AG04450 (cell line): Measurements from ENCODE around the gene SYPL1. TPM values are rescaled to one million over a fixed set of nuclear protein-coding genes. Genes with fewer than 3 reads are reported as not detected.
"Not testable (repeated sequence)": the region's sequence is repeated elsewhere in the genome, so short reads cannot be mapped to it uniquely, and the experiment has no call there.

Experiments
- CTCF ChIA-PET: fragments of 300-600, 350-600 bp; formaldehyde crosslinking; extraction: SDS; loops from one replicate; lab custom pipeline; 2022; ENCODE audit warnings: antibody characterized with exemption, inconsistent platforms; lab: Charles Lee
- POLR2A ChIA-PET: fragments of 350-600 bp; formaldehyde crosslinking; extraction: SDS; loops from one replicate; lab custom pipeline; 2021; ENCODE audit warnings: antibody characterized with exemption, inconsistent platforms; lab: Yijun Ruan, JAX
- DNase-seq: peaks from one replicate; pipeline ENCODE4 v3.0.0-alpha.2; 2011; ENCODE audit warnings: low read depth, low spot score
- H3K27ac ChIP-seq: one replicate; pipeline ENCODE4 v1.5.1; 2012; ENCODE audit warnings: low read depth, low read length, control low read depth
- H3K27me3 ChIP-seq: one replicate; pipeline ENCODE4 v1.6.0; 2012; ENCODE audit warnings: low read length; ENCODE audit not compliant: control insufficient read depth, insufficient read depth
- H3K4me3 ChIP-seq: 2 replicates; pipeline ENCODE4 v1.5.1; 2011; ENCODE audit warnings: mild to moderate bottlenecking, low read depth, low read length, control low read depth
- H3K9me3 ChIP-seq: 2 replicates; pipeline ENCODE4 v1.5.1; 2012; ENCODE audit warnings: low read length; ENCODE audit not compliant: control insufficient read depth, insufficient read depth
- polyA plus RNA-seq: library from polyadenylated mRNA; depleted of rRNA; stranded (reverse); fragments of >200 nt; gene quantifications from 2 replicates; pipeline ENCODE4 v1.2.3, GENCODE V29; 2011
- TF ChIP-seq, protein P1 (sequence below): IDR thresholded peaks from 2 replicates; pipeline ENCODE4 v1.5.1; 2011; ENCODE audit warnings: low read depth, low read length, control low read depth, inconsistent platforms

SYPL1 gene
- polyA plus RNA-seq, 1 experiment, result 84.7 TPM

DNA sequence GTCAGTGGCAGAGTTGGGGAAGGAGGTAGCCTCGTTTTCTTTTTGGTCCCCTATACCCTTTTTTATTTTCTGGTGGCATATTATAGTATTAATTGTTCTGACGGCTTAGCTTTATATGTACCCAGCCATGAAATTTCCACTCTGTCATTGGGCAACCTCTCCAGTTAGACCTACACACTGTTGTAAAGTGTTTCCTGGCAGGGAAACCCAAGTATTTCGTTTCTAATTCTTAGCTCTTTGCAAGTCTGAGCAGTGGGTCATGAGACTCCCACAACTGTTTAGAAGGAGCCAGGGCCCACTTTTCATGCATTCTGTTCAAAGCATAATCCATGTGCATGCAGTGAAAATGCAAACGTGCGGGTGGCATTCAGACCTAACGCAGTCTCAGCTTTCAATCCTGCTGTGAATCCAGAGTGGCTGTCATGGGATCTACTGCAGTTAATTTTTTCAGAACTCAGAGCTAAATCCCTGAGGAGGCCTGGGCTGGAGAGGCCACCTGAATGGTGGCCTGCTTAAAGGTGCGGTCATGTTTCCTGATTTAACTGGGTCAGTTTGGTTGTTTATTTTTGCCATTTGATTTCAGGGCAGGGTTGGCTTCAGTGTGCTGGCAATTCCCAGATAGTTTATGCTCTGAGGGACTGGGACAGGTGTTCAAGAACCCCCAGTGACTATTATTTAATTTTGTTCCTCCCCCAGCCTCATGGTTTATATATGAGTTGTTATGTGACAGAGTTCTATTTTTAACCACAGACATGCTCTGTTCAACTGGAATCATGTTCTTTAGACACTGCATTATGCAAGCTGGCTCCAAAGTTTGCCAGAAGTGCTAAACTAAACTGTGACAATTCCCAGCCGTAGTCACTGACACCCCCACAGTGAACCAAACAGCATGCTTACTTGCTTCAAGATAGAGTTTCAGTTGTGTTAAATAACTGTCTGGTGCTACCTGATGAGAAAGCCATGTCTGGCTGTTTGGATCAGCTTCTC, 27.4 kb upstream of the SYPL1 start:
- ChIA-PET CTCF (interaction anchor here (0.6 to 1.7 kb wide), 3 partner anchors 14 to 268 kb away, joined by 3 to 9 read pairs (median 4); no protein-coding TSS in a partner anchor), POLR2A (no interaction called here)
- Histone ChIP-seq H3K27ac (no peak overlapping the region), H3K4me3 (no peak overlapping the region), H3K27me3 (peaks cover 15% of the 10 kb centered on the region), H3K9me3 (no peaks in the 10 kb centered on the region)
- DNase-seq, result no peak
- TF ChIP-seq, protein P1, sequence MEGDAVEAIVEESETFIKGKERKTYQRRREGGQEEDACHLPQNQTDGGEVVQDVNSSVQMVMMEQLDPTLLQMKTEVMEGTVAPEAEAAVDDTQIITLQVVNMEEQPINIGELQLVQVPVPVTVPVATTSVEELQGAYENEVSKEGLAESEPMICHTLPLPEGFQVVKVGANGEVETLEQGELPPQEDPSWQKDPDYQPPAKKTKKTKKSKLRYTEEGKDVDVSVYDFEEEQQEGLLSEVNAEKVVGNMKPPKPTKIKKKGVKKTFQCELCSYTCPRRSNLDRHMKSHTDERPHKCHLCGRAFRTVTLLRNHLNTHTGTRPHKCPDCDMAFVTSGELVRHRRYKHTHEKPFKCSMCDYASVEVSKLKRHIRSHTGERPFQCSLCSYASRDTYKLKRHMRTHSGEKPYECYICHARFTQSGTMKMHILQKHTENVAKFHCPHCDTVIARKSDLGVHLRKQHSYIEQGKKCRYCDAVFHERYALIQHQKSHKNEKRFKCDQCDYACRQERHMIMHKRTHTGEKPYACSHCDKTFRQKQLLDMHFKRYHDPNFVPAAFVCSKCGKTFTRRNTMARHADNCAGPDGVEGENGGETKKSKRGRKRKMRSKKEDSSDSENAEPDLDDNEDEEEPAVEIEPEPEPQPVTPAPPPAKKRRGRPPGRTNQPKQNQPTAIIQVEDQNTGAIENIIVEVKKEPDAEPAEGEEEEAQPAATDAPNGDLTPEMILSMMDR, result no peak

DNA sequence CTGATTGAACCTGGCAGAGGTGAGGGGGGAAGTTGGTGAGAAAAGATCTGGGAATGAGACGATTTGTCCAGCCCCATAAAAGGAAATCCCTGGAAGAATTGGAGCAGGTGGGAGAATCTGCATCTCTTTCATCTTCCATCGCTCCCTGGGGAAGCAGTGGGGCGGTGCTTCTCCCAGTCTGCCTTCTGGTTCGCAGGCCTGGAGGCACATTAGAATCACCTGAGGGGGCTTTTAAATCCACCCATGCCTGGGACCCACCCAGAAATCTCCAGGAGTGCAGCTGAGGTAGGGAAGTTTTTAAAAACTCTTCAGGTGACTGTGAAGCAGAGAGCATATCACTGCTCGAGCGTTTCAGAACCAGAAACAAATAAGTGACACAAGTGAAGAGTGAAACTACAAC, 26.7 kb upstream of the SYPL1 start:
- peaks cover 15% of the 10 kb centered on the region for H3K27me3 ChIP-seq
- no peak overlapping the region for H3K4me3 ChIP-seq
- no peak for DNase-seq
- ChIA-PET POLR2A (no interaction called here), CTCF (interaction anchor here (1.6 to 1.7 kb wide), 2 partner anchors 15 to 28 kb away, joined by 4 to 9 read pairs; no protein-coding TSS in a partner anchor)
- no peaks in the 10 kb centered on the region for H3K9me3 ChIP-seq
- TF ChIP-seq, protein P1, result no peak
- H3K27ac ChIP-seq, result no peak overlapping the region

DNA sequence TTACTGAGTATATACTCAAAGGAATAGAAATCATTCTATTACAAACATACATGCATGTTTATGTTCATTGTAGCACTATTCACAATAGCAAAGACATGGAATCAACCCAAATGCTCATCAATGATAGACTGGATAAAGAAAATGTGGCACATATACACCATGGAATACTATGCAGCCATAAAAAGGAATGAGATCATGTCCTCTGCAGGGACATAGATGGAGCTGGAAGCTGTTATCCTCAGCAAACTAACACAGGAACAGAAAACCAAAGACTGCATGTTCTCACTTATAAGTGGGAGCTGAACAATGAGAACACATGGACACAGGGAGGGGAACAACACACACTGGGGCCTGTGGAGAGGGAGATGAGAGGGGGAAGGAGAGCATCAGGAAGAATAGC, 26.1 kb upstream of the SYPL1 start:
- H3K27me3 ChIP-seq, result peaks cover 15% of the 10 kb centered on the region
- H3K27ac ChIP-seq, H3K4me3 ChIP-seq, POLR2A ChIA-PET, DNase-seq, H3K9me3 ChIP-seq: not testable (repeated sequence)
- CTCF ChIA-PET, result interaction anchor here (1.6 kb wide), 1 partner anchor 29 kb away, joined by 4 read pairs; no protein-coding TSS in a partner anchor

DNA sequence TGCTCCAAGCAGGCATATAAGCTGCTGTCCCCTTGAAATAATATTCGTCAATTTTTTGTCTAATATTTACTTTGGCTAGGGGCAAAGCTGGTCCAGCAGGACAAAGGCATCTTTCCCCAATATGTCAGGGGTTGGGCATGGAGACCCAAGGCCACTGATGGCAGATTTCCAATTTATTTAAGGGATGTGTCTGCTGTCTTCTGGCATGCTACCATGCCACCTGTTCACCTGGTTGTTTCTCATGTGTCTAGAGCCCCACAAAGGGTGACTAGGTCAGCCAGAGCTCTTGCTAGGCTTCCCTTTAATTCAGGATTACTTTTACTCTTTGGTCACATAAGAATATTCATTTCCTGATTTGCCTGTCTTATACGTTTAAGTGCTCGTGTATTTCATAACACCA, 22.1 kb upstream of the SYPL1 start:
- TF ChIP-seq, protein P1, result no peak
- DNase-seq, result no peak
- H3K27me3 ChIP-seq, result peaks cover 11% of the 10 kb centered on the region
- ChIA-PET POLR2A (no interaction called here), CTCF (interaction anchor here (0.6 kb wide), 1 partner anchor 370 kb away, joined by 3 read pairs; no protein-coding TSS in a partner anchor)
- no peak overlapping the region for H3K4me3 ChIP-seq
- no peak overlapping the region for H3K27ac ChIP-seq
- no peaks in the 10 kb centered on the region for H3K9me3 ChIP-seq

DNA sequence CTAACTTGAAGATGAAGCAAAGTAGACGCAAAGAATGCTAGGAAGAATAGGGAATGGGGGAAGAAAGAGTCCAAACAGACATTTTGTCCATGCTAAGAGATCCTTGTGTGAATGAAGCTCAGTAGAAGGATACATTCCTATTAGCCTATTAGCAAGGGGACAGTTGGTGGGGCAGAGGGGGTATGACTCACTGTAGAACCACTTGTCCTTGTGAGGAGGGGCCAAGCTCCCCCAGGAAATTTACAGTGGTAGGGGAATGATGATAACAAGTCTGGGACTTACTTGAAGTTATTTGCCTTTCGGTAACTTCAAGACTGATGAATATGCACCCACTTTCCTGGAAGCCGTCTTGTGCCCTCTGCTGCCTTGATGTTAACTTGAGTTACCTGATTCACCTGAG, 17.2 kb upstream of the SYPL1 start:
- H3K4me3 ChIP-seq, result no peak overlapping the region
- H3K27me3 ChIP-seq, result peaks cover 5% of the 10 kb centered on the region
- TF ChIP-seq, protein P1, result no peak
- ChIA-PET POLR2A (no interaction called here), CTCF (no interaction called here)
- H3K9me3 ChIP-seq, result no peaks in the 10 kb centered on the region
- no peak overlapping the region for H3K27ac ChIP-seq
- DNase-seq, result no peak
